Stimulated activated CD4-positive, alpha-beta T cell treated with anti-CD3 and anti-CD28 coated beads, TNF-alpha, amount 100 ng/mL, for 48 hours (primary cell): ENCODE results near the gene RELN.

Experiments used
- DNase-seq, 3 donors: peaks; one replicate each; pipeline ENCODE4 v3.0.0-alpha.2; 2020; ENCODE audit warnings: low read depth in 3 of 3

The RELN gene

DNA sequence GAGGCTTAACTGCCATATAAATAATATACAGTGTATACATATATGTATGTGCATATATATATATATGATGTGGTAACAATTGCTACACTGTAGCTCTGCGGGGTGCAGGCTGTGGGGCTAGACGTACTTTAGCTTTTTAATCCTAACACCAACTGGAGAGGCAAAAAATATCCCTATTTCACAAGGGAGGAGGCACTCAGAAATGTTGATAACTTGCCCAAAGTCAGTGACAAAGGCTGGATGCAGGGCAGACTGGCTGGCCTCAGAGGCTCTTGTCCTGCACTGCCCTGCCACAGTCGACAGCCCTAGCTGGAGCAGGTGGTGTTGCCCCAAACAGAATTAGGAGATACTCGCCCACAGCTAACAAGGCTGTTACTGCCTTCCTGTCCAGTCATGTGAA is 1.5 kb upstream of the RELN start:
- no peak for DNase-seq

DNA sequence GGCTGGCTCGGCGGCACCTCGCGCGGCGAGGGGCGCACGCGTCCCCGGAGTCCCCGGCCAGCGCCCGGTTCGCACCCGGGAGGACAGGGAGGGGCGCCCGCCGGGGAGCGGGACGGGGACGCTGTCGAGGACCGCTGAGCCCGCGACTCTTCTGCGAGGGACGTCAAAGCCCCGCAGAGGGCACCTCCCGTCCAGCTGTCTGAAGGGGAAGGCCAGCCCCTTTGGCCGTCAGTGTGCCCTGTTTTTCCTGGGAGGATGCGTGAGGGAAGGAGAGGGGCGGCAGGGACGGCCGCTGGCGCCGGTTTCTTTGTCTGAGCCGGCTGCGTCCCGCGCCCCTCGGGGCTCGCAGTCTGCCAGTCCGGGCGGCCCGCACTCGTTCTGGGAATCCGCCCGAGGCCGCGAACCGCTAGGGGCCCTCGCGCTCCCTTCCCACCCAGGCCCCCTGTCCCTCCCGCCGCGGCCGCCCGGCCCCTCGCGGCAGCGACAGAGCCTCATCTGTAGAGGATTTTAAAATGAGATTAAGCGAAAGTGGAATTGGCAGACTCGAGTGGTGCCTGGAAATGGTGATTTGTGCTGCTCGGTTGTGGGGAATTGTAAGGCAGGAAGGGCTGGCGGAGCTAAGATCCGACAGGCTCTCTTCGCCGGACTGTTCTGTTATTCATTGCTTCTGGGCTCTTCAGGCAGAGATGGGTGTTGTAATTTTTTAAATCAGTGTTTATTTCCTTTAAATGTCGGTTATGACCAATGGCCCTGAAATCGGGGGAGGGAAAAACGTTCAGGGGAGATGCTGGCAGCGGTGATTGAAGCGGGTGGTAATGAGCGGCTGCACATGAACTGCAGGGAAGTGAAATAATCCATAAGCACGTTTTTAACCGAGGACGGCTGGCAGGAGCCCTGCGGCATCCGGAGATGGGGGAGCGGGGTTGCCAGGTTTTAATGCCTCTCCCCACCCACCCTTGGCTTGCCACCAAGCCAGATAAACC is 618 bp upstream of the RELN start:
- no peak for DNase-seq

DNA sequence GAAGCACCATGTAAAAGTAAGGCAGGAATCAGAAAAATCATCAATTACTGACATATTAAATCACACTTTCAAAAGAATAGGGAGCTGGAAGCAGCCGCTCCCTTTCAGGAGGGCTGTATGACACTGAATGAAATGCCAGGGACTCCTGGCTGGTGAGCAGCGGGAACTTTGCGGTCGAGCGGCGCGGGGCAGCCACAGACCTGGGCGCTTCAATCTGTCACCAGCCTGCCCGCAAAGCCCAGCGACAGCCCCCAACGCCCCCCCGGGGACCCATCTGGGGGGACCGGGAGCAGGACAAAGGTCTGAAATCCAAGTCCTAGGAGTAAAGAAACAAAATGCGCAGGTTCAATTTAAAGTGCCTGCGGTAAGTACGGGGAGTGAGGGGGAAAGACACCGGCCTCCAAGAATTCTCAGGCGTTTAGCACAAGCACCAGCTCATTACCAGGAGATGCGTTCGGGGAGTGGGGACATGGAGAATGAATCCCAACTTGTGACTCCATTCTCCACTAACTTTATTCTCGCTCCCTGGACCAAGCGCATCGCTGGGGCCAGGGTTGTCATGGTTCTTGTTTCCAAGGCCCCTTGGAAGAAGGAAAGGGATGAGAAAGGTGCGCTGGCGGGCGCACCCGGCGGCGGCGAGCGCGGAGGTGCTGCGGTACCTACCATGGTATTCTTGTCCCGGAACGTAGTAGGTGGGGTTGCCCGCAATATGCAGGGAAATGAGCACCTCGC is 824 bp downstream of the RELN start:
- DNase-seq: no peak

DNA sequence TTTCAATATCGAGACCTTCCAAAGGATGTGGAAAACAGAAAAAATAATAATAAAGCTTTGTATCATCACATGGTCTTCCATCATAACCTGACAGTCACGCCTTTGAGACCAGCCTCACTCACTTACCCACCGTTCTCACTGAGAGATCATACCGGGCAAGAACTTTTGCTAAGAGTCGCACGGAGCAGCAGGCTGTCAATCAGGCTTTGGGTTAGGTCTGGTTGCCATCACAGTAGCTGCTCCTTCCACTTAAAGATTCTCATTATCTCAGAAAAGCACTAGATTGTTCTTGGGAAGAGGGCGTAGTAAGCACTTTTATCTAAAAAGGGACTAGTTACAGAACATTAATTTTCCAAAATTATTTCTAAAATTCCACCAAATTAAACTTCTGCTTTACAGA is 2.0 kb downstream of the RELN start:
- no peak for DNase-seq

DNA sequence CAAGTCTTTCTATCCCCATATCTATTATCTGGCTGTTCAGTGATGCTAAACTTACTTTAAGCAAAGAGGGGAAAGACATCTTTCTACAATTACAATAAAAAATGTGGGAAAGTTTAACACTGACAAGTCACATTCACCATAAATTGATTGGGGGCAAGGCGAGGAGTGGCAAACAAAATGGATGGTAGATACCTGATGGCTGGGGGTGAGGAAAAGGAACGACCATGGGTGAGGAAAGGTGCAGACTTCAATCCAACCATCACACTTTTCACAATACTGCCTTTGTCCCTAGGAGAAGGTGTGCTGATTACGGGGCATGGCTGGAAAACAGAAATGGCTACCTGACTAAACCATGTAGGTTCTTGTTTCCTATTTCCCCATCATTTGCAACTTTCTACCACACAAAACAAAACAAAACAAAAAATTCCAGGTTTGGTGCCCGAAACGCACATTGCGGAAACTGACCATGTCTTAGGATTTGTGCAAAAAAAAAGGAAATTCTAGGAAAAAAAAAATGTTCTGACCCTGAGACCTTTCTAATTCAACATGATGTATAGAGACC is 3.8 kb downstream of the RELN start:
- DNase-seq: no peak

DNA sequence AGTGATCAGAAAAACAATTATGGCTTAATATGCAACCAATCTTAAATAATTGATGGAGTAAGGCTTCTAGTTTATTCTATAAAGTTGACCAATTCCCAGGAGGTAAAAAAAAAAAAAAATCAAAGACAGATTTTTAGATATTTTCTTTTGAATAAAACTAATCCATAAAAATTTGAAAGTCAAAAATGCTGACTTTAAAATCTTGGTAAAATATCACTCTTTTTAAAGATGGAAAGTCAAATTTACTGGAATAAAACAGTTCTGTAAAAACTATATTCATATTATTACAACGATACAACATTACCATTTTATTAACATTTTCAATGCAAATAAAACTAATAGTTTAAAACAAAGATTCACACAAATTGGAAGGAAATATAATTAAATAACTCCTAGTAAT is 5.4 kb downstream of the RELN start:
- DNase-seq: no peak

DNA sequence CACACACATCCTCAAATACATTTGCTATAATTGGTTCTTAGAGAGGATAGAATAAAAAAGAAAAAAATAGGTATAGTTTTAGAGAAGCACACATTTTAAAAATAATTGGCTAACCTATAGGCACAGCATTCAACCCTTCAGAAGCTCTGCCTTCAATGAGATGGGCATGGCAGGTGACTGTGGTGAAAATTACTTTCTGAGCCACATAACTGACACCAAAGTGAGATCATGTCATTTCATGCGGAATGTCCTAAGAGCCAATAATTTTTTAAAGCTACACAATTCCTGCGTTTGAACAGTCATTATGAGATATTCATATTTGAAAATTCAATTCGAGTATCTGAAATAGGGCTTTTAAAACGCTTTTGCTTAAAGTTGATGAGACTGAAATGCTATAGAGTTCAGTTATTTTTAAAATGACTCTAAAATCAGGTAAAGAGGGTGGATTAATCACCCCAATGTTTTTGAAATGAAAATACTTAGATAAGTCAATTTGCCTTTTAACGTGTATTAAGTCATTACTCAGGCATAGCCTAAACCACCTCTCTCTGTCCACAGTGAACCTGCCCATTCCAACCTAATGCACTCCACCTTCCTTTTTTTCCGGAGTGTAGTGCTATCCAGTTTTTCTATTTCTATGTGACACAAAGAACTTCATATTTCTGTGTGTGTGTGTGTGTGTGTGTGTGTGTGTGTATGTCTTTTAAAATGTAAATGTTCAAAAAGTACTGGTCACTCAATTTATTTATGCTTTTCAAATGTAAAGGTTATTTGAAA is 6.1 kb downstream of the RELN start:
- DNase-seq: no peak

DNA sequence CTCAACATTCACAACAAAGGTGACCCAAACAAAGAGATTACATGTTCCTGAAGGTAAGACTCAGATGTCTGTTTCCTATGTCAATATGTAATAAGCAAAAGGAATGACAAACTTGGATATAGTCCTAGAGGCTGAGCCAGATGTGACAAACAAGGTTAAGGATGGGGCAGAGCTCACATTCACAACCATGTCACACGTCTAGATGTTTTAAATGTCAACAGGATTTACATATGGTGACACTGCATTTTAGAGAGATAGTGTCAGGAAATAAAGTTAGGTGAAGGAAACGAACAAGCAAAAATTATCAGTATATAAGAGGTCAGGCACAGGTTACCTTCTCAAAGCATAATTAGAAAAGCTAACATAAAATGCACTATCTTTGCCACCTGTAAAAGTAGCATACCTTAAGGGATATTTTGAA is 8.4 kb downstream of the RELN start:
- DNase-seq: no peak

DNA sequence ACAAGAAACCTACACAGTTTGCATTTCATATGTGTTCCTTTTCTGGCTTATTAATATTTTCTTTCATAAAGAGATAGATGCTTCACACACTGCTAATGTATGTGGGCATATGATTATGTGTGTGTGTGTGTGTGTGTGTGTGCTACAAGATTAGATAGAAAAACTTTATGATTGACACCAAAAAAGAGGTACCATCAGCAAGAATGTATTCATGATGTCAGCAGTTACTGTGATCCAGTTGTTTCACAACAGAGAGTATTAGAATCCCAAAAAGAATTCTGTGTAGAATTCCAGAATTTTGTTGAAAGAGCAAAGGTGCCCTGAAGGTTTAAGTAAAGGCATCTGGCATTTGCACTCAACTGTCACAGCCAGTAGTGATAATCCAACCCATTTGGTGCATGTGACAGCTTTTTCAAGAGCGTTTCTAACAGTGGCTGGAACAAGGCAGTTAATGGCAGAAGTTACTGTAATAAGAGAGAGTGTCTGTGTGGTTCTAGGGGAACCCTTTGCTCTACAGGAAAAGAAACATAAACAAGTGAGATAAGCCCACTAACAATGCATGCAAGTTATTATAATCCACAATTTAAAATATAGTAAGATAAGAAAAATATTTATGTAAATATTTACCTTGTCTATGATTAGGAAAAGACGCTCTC is 16.6 kb downstream of the RELN start:
- no peak for DNase-seq

DNA sequence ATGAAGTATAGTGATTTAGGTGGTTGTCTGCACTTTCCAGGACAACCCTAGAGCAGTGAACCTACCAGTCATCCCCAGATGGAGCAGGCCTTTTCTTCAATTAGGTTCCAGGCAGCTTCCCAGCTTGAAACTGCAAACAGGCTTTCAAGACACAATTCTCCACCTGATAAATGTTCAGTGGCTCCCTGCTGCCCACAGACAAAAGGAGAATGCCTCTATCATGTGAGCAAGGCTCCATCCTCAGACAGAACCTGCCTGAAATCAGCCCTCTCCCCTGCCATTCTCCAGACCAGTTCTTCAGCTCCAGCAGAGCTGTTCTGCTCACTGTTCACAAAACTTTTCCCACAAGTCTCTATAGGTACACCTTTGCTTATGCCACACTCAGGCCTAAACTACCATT is 22.1 kb downstream of the RELN start:
- no peak for DNase-seq

DNA sequence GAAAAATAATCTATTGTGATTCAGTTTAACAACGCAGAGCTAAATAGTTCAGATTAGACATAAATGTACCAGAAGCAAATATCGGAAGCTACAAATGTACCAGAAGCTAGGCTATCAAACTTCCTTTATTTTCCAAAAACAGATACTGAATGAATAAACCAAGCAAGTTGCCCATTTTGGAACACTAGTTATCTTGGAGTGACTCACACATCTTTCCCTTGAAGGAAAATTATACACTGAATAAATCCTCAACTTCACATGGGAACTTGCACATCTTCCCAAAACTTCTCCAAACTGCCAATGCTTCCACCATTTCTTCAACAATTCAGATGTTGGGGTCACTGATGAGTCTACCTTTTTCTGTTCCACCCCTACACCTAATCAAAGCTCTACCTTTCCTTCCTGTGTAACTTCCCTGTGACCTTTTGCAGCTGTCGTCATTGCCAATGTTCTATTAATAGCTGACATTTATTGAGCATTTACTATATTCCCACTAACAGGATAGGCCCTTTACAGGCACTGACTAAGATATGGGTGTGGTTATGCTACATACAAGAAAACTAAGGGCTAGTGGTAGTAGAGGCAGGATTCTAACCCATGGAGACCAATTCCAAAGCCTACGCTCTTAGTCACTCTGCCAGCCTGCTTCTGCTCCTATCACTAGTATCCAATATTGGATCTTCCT is 22.7 kb downstream of the RELN start:
- DNase-seq: no peak

DNA sequence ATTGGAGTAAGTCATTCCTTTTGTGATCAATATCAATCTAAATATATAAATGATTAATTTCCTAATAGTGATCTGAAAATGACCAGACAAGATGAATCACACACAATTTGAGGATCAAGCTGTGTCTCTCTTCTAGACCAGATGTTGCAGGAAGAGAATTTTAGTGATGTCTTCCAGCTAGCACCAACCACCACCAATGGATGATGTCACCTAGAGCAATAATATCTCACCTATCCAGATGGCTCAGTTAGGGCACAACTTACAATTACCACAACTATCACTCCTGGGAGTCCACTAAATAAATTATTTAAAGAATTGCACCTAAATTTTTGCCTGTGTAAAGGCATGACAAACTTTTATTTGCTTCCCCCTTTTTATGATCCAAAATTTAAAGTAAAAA is 25.2 kb downstream of the RELN start:
- DNase-seq: no peak

DNA sequence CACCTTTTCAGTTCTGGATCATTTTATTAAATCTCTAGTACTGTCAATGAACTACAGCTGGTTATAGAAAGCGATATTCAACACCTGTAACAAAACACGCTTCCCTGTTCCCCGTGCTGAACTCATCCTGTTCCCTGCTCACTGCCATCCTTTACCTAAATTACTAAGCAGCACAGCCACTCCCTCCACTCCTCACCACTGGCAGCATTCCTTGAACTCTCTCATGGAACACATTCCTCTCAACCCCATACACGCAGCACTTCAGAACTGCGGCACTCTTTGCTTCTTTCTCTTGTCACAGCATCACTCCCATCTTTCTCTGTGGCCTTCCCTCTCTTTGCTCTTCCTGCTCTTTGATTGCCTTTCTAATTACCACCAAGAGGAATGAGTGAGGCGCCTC is 27.4 kb downstream of the RELN start:
- no peak for DNase-seq

DNA sequence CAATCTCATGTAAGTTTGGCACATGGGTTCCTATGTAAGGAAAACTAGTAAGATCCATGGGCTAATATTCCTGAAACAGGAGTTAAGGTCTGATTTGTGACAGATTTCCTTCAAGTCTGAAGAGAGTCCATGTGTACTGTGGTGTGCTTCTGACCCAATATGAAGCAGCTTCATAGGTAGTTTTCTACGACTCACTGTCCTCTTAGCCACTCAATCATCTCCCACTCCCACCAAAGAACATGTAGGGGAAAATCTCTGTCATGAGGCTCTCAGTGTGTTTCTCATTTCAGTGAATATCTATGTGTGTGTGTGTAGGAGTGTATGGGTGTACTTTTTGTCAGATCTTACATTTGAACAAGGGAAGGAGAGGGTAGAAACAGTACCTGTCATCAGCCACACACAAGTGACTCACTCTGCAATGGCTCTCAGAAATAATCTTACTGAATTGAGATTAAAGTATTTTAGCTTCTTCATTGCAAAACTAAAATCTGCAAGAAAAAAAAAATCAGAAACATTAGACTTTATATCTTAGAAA is 31.1 kb downstream of the RELN start:
- no peak for DNase-seq

DNA sequence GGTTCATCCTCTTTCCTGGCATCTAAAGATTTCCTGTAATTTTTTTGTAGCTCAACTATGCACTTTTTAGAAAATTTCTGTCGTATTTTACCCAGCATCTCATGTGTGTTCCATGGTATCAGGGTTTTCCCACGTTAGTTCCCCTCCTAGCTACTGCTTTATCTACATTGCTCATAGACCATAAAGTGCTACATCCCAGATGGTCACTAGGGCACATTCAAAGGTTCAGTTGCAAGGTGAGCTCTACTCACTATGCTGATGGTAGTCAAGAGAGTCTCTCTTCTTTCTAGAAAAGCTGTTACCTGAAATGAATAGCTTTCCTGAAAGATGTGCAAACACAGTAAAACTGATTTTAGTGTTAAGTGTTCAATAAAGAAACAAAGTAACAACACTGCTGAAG is 33.5 kb downstream of the RELN start:
- DNase-seq: no peak

DNA sequence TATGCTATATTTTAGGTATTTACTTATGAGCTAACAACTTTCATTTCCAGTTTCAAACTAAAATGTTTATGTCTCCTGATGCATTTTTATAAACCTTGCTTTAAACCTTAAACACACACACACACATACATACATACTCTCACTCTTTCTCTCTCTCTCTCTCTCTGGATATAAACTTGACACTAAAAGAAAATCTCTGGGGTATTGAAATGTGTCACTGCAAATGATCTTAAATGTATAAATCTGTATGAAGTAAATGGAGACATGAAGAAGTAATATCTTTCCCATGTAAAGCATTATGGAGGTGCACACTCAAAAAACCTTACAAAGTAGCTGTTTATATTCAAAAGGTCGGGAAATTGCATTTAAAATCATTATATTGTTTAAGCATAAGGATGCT is 37.0 kb downstream of the RELN start:
- no peak for DNase-seq

DNA sequence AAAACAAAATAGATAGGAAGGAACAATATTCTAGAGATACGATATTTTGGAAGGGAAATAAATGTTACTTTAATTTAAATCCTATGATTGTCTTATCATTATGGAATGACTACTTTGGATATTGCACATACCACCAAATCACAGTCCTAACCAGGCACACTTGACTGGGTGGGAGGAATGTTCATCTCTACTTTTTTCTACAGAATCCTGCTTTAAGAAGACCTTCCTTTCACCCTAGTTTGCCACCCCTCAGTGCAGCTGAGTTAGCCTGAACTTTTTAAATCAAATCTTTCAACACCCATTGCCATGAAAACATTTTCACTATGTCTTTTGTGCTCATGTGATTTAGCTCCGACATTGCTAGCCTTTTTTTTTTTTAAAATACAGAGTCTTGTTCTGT is 38.1 kb downstream of the RELN start:
- no peak for DNase-seq

DNA sequence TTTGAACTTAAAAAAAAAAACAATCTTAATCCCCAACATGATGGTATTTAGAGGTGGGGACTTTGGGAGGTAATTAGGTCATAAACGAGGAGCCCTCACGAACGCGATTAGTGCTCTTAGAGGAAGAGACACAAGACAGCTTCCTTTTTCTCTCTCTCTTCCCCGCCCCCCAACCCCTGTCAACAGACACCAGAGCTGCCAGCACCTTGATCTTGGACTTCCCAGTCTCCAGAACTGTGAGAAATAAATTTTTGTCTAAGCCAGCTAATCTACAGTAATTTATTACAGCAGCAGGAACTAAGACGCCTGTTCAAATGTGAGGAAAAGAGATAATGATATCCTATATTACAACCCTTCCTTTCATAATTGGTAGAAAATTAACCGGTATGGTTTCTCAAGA is 40.1 kb downstream of the RELN start:
- DNase-seq: no peak

DNA sequence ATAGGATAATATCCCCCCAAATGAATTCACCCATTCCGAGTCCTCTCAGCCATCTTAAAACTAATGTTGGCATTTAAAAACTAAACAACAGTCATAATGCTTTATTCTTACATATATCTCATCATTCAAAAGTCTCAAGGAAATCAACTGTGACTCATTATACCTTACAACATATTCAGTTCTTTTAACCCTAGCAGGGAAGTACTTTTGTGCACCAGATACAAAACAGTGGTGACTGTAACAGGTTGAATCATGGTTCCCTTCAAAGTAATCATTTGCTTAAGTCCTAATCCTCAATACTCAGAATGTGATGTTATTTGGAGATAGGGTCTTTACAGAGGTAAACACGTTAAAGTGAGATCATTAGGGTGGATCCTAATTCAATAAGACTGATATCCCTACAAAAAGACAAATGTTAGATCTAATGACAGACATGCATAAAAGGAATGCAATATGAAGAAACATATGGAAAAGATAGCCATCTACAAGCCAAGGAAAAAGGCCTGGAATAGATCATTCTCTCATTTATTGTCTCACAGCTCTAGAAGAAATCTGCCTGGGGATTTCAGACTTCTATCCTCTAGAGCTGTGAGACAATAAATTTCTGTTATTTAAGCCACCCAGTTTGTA is 42.3 kb downstream of the RELN start:
- no peak for DNase-seq

DNA sequence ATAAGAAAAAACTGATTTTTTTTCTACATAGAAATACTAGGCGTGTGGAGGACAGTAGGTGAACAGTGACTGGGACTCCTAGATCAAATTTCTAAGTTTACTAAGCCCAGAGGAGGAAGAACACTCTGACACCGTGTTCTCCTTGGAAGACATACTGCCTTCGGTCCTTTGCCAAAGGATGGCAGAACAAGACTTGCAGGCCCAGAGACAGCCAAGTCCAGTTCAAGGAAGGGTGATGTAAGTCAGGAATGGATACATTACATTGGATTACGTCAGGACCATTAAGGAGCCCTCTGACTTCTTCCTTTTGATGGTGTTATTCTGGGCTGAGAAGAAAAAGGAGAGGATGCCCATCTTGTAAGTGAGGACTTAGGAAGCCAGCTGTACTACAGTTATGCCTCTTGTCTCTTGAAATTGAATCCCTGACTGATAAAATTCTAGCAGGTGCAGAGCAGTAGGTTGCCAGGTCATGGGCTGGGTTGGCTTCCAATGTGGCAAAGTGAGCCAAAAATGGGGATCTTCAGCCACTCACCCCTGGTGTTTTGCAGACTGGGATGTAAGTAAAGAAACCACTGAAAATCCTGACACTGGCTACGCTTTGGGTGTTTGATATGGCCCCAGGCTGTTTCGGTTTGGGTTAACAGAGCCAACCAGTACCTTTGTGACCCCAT is 45.1 kb downstream of the RELN start:
- DNase-seq: no peak
